ENCODE results near the gene CFAP57. TPM values are rescaled to one million over a fixed set of nuclear protein-coding genes. Genes with fewer than 3 reads are reported as not detected.
"Not testable (repeated sequence)": the region's sequence is repeated elsewhere in the genome, so short reads cannot be mapped to it uniquely, and the experiment has no call there.

CFAP57 gene
- total RNA-seq, 1 experiment from 2014 or later, result 0.23 TPM

GRCh38 chr1:43135857-43136781 is 36.0 kb upstream of the CFAP57 start:
- H3K27me3 ChIP-seq (replicated peaks; ENCODE audit: control insufficient read depth, insufficient read depth, low read length), result no peaks in the 10 kb centered on the region
- ChIA-PET POLR2A (no interaction called here), CTCF (no interaction called here)
- H3K27me3 Mint-ChIP-seq (ENCODE audit: insufficient read depth, unreplicated experiment), result no peaks in the 10 kb centered on the region
- no peak overlapping the region for H3K27ac Mint-ChIP-seq (ENCODE audit: unreplicated experiment)
- peaks cover 10% of the 10 kb centered on the region for H3K4me1 Mint-ChIP-seq (ENCODE audit: low read depth, unreplicated experiment)
- H3K4me1 ChIP-seq, result peaks cover 9% of the 10 kb centered on the region
- H3K9me3 Mint-ChIP-seq (ENCODE audit: unreplicated experiment), result peaks cover 9% of the 10 kb centered on the region
- BruUV-seq (replicated peaks), result no TSS peak
- intact Hi-C loops (cut with micrococcal nuclease; ENCODE audit: unreplicated experiment), result loop anchor here (2.0 kb wide), 1 partner anchor 15 kb away; no protein-coding TSS in a partner anchor
- no peak overlapping the region for H3K4me3 Mint-ChIP-seq (ENCODE audit: unreplicated experiment)
- H3K4me3 ChIP-seq (ENCODE audit: low read depth, low read length), result no peak overlapping the region
- peaks cover 11% of the 10 kb centered on the region; the same call in 1 of the 2 replicates for H3K9me3 ChIP-seq
- no peak for TF ChIP-seq CTCF (IDR thresholded peaks at IDR 0.05; ENCODE audit: insufficient read depth in 1 of 2, low read depth in 1 of 2, low read length in 1 of 2, severe bottlenecking in 1 of 2, unreplicated experiment in 1 of 2)
- no peaks in the 10 kb centered on the region for H3K36me3 Mint-ChIP-seq (ENCODE audit: insufficient read depth, unreplicated experiment)
- no peaks in the 10 kb centered on the region for H3K36me3 ChIP-seq (ENCODE audit: control insufficient read depth, insufficient read depth, low read length)
- DNase-seq, result no peak

GRCh38 chr1:43137445-43138052 is 34.6 kb upstream of the CFAP57 start:
- CTCF ChIA-PET, result no interaction called here
- H3K4me1 Mint-ChIP-seq (ENCODE audit: low read depth, unreplicated experiment), result peaks cover 10% of the 10 kb centered on the region
- H3K27me3 ChIP-seq (replicated peaks; ENCODE audit: control insufficient read depth, insufficient read depth, low read length), result no peaks in the 10 kb centered on the region
- no peak overlapping the region for H3K4me3 Mint-ChIP-seq (ENCODE audit: unreplicated experiment)
- no peak for TF ChIP-seq CTCF (IDR thresholded peaks at IDR 0.05; ENCODE audit: insufficient read depth in 1 of 2, low read depth in 1 of 2, low read length in 1 of 2, severe bottlenecking in 1 of 2, unreplicated experiment in 1 of 2)
- H3K27ac Mint-ChIP-seq (ENCODE audit: unreplicated experiment), result no peak overlapping the region
- no peak for DNase-seq
- H3K9me3 ChIP-seq, result peaks cover 11% of the 10 kb centered on the region; the same call in 1 of the 2 replicates
- H3K4me3 ChIP-seq (ENCODE audit: low read depth, low read length), result no peak overlapping the region
- no peaks in the 10 kb centered on the region for H3K36me3 ChIP-seq (ENCODE audit: control insufficient read depth, insufficient read depth, low read length)
- no peaks in the 10 kb centered on the region for H3K27me3 Mint-ChIP-seq (ENCODE audit: insufficient read depth, unreplicated experiment)
- H3K36me3 Mint-ChIP-seq (ENCODE audit: insufficient read depth, unreplicated experiment), result no peaks in the 10 kb centered on the region
- peaks cover 9% of the 10 kb centered on the region for H3K9me3 Mint-ChIP-seq (ENCODE audit: unreplicated experiment)
- H3K4me1 ChIP-seq, result peaks cover 9% of the 10 kb centered on the region
- intact Hi-C loops (cut with micrococcal nuclease; ENCODE audit: unreplicated experiment), result no loop called here
- BruUV-seq (replicated peaks), result no TSS peak
- POLR2A ChIA-PET, result no interaction called here

DNA sequence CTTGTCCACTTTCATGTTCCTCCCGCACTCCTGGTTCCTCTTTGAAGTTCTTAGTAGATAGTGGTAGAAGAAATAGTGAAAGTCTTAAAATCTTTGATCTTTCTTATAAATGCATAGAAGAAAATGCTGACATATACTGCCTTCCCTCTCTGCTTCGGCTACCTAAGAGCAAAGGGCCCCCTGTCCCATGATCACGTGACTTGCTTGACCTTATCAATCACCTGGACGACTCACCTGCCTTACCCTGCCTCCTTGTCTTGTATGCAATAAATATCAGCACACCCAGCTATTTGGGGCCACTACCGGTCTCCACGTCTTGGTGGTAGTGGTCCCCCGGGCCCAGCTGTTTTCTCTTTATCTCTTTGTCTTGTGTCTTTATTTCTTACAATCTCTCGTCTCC is 32.8 kb upstream of the CFAP57 start:
- POLR2A ChIA-PET; H3K27me3 ChIP-seq (replicated peaks; ENCODE audit: control insufficient read depth, insufficient read depth, low read length); H3K4me3 ChIP-seq (ENCODE audit: low read depth, low read length); H3K36me3 Mint-ChIP-seq (ENCODE audit: insufficient read depth, unreplicated experiment); CTCF ChIA-PET; DNase-seq; H3K4me1 Mint-ChIP-seq (ENCODE audit: low read depth, unreplicated experiment); H3K9me3 Mint-ChIP-seq (ENCODE audit: unreplicated experiment); H3K36me3 ChIP-seq (ENCODE audit: control insufficient read depth, insufficient read depth, low read length); H3K4me1 ChIP-seq; BruUV-seq (replicated peaks); H3K4me3 Mint-ChIP-seq (ENCODE audit: unreplicated experiment); H3K27ac Mint-ChIP-seq (ENCODE audit: unreplicated experiment); H3K27me3 Mint-ChIP-seq (ENCODE audit: insufficient read depth, unreplicated experiment); H3K9me3 ChIP-seq; intact Hi-C loops (cut with micrococcal nuclease; ENCODE audit: unreplicated experiment): not testable (repeated sequence)
